Keratinocyte (primary cell): ENCODE data around the gene LTV1.

ENCODE experiments used
- EZH2 ChIP-seq: IDR thresholded peaks from one replicate; pipeline ENCODE4 v1.6.1; 2012; ENCODE audit warnings: inconsistent platforms, mild to moderate bottlenecking, low read length, moderate library complexity
- TF ChIP-seq, protein P1 (sequence below), 3 experiments: IDR thresholded peaks in 1 of 3; conservative IDR thresholded peaks in 1 of 3; optimal IDR thresholded peaks in 1 of 3; 2 replicates in 2 of 3; 3 replicates in 1 of 3; pipeline versions ENCODE3 to v1.5.1; 2011; ENCODE audit warnings: low read length in 3 of 3, mild to moderate bottlenecking in 3 of 3, moderate library complexity in 2 of 3, control low read depth in 1 of 3, inconsistent platforms in 1 of 3; ENCODE audit not compliant: insufficient read depth in 2 of 3; ENCODE audit errors: extremely low read depth in 1 of 3

- TF ChIP-seq, protein P1, sequence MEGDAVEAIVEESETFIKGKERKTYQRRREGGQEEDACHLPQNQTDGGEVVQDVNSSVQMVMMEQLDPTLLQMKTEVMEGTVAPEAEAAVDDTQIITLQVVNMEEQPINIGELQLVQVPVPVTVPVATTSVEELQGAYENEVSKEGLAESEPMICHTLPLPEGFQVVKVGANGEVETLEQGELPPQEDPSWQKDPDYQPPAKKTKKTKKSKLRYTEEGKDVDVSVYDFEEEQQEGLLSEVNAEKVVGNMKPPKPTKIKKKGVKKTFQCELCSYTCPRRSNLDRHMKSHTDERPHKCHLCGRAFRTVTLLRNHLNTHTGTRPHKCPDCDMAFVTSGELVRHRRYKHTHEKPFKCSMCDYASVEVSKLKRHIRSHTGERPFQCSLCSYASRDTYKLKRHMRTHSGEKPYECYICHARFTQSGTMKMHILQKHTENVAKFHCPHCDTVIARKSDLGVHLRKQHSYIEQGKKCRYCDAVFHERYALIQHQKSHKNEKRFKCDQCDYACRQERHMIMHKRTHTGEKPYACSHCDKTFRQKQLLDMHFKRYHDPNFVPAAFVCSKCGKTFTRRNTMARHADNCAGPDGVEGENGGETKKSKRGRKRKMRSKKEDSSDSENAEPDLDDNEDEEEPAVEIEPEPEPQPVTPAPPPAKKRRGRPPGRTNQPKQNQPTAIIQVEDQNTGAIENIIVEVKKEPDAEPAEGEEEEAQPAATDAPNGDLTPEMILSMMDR (optimal IDR thresholded peaks at IDR 0.05 in 1 of 3, IDR thresholded peaks at IDR 0.05 in 1 of 3, conservative IDR thresholded peaks at IDR 0.05 in 1 of 3; ENCODE audit: extremely low read depth in 1 of 3, insufficient read depth in 2 of 3, low read length in 3 of 3) = no peak
- no peak for TF ChIP-seq EZH2
These were observed 35.9 kb upstream of the LTV1 start for GRCh38 chr6:143807103-143807772.
